PC-3 (cell line): ENCODE results near the gene ASB2. TPM values are rescaled to one million over a fixed set of nuclear protein-coding genes. Genes with fewer than 3 reads are reported as not detected.

ENCODE experiments used
- ATAC-seq: fragments of 200-7000 bp; cut with Tn5 transposase; 2 replicates; pipeline ENCODE4 v1.9.1; 2020; ENCODE audit warnings: mild to moderate bottlenecking, moderate library complexity
- BruUV-seq: library from RNA; stranded (reverse); fragments of 400-500 nt; replicated peaks from 2 replicates; lab custom pipeline; 2021; lab: Mats Ljungman, UMichigan
- CTCF ChIA-PET: fragments of 300-600 bp; sonication (Branson Sonifier 250); formaldehyde crosslinking; loops from one replicate; lab custom pipeline; 2022; ENCODE audit warnings: antibody characterized with exemption; lab: Charles Lee
- POLR2A ChIA-PET: fragments of 300-600 bp; sonication (Branson Sonifier 250); formaldehyde crosslinking; loops from one replicate; lab custom pipeline; 2022; ENCODE audit warnings: antibody characterized with exemption; ENCODE audit not compliant: unreplicated experiment; lab: Charles Lee
- DNase-seq: peaks from one replicate; pipeline ENCODE4 v3.0.0-alpha.2; 2015
- H2AFZ ChIP-seq: fragments of 300-600 bp; sonication (generic); 2 replicates; pipeline ENCODE4 v1.6.0; 2016; ENCODE audit warnings: antibody characterized with exemption, low read length
- H3F3A ChIP-seq: fragments of 300-600 bp; sonication (generic); one replicate; pipeline ENCODE4 v1.6.0; 2017; ENCODE audit warnings: antibody characterized with exemption, low read length, control low read depth, mild to moderate bottlenecking; ENCODE audit not compliant: unreplicated experiment
- H3K27ac ChIP-seq: fragments of 300-600 bp; sonication (generic); 2 replicates; pipeline ENCODE4 v1.5.1; 2016; ENCODE audit warnings: mild to moderate bottlenecking, low read length
- H3K27me3 ChIP-seq: fragments of 300-600 bp; sonication (generic); 2 replicates; pipeline ENCODE4 v1.6.1; 2016; ENCODE audit warnings: low read length, mixed read lengths
- H3K36me3 ChIP-seq: fragments of 300-600 bp; sonication (generic); 2 replicates; pipeline ENCODE4 v1.6.1; 2016; ENCODE audit warnings: low read depth, mixed run types, low read length, mixed read lengths
- H3K4me1 ChIP-seq: fragments of 300-600 bp; sonication (generic); 2 replicates; pipeline ENCODE4 v1.5.1; 2016; ENCODE audit warnings: low read length; ENCODE audit not compliant: insufficient read depth
- H3K4me2 ChIP-seq: fragments of 300-600 bp; sonication (generic); 2 replicates; pipeline ENCODE4 v1.6.0; 2016; ENCODE audit warnings: low read length
- H3K4me3 ChIP-seq: fragments of 300-600 bp; sonication (generic); 2 replicates; pipeline ENCODE4 v1.5.1; 2016; ENCODE audit warnings: mild to moderate bottlenecking, low read length, mixed read lengths
- H3K79me2 ChIP-seq: fragments of 300-600 bp; sonication (generic); 2 replicates; pipeline ENCODE4 v1.6.1; 2017; ENCODE audit warnings: low read length, mixed read lengths
- H3K9ac ChIP-seq: fragments of 300-600 bp; sonication (generic); 2 replicates; pipeline ENCODE4 v1.6.0; 2016; ENCODE audit warnings: mild to moderate bottlenecking, low read length
- H3K9me2 ChIP-seq: fragments of 300-600 bp; sonication (generic); replicated peaks from 2 replicates; pipeline ENCODE4 v1.6.1; 2016; ENCODE audit warnings: mixed run types, low read length, mixed read lengths
- H3K9me3 ChIP-seq: fragments of 300-600 bp; sonication (generic); 2 replicates; pipeline ENCODE4 v1.6.1; 2016; ENCODE audit warnings: low read length, mixed read lengths
- H4K20me1 ChIP-seq: fragments of 300-600 bp; sonication (generic); 2 replicates; pipeline ENCODE4 v1.6.1; 2016; ENCODE audit warnings: low read length, mixed read lengths
- EZH2 ChIP-seq: fragments of 300-600 bp; sonication (generic); IDR thresholded peaks from one replicate; pipeline ENCODE4 v1.6.1; 2017; ENCODE audit warnings: antibody characterized with exemption, mild to moderate bottlenecking, low read length; ENCODE audit not compliant: unreplicated experiment
- EZH2phosphoT487 ChIP-seq: fragments of 300-600 bp; sonication (generic); IDR thresholded peaks from 2 replicates; pipeline ENCODE4 v1.6.1; 2018; ENCODE audit warnings: mild to moderate bottlenecking, antibody characterized with exemption, low read length, borderline replicate concordance
- intact Hi-C: fragments of 100-400 bp; cut with micrococcal nuclease; formaldehyde crosslinking; loops from 2 replicates; pipeline ENCODE4 v1.9.0; 2023
- total RNA-seq: library from RNA; depleted of rRNA; stranded (reverse); fragments of >200 nt; gene quantifications from 2 replicates; pipeline ENCODE4 v1.2.3, GENCODE V29; 2014
- TF ChIP-seq, protein P1 (sequence below): fragments of 300-600 bp; sonication (generic); conservative IDR thresholded peaks from 2 replicates; pipeline ENCODE4 v1.5.1; 2017; ENCODE audit warnings: antibody characterized with exemption, low read depth, mild to moderate bottlenecking, low read length

The ASB2 gene
- total RNA-seq, 1 experiment from 2014 or later: 0.22 TPM

DNA sequence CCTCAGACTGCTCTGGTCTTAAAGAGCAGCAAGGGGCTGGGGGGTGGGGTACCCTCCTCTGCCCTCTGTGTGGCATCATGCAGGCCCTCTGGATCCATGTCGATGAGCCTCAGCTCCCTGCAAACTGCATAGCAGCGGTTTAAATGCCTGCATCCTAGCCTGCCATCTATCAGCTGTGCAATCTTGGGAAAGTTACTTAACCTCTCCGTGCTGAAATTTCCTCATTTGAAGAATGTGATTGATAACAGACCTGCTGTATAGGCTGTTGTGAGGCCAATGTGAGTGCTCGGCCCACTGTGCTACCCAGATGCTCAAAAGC, 45.4 kb downstream of the ASB2 start:
- Histone ChIP-seq H3K27ac (no peak overlapping the region), H3K36me3 (no peaks in the 10 kb centered on the region), H3K9ac (no peak overlapping the region), H3K9me2 (no peaks in the 10 kb centered on the region), H3K79me2 (no peaks in the 10 kb centered on the region), H2AFZ (no peak overlapping the region), H3K4me2 (no peak overlapping the region), H3K9me3 (no peaks in the 10 kb centered on the region), H3K4me3 (no peak overlapping the region), H3F3A (no peaks in the 10 kb centered on the region), H3K4me1 (no peaks in the 10 kb centered on the region), H3K27me3 (no peaks in the 10 kb centered on the region; the same call in 1 of the 2 replicates), H4K20me1 (no peaks in the 10 kb centered on the region)
- no peak for ATAC-seq
- ChIA-PET CTCF (no interaction called here), POLR2A (no interaction called here)
- BruUV-seq: no TSS peak
- DNase-seq: no peak
- TF ChIP-seq EZH2 (no peak), EZH2phosphoT487 (no peak)
- TF ChIP-seq, protein P1, sequence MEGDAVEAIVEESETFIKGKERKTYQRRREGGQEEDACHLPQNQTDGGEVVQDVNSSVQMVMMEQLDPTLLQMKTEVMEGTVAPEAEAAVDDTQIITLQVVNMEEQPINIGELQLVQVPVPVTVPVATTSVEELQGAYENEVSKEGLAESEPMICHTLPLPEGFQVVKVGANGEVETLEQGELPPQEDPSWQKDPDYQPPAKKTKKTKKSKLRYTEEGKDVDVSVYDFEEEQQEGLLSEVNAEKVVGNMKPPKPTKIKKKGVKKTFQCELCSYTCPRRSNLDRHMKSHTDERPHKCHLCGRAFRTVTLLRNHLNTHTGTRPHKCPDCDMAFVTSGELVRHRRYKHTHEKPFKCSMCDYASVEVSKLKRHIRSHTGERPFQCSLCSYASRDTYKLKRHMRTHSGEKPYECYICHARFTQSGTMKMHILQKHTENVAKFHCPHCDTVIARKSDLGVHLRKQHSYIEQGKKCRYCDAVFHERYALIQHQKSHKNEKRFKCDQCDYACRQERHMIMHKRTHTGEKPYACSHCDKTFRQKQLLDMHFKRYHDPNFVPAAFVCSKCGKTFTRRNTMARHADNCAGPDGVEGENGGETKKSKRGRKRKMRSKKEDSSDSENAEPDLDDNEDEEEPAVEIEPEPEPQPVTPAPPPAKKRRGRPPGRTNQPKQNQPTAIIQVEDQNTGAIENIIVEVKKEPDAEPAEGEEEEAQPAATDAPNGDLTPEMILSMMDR: no peak
- intact Hi-C loops: no loop called here

DNA sequence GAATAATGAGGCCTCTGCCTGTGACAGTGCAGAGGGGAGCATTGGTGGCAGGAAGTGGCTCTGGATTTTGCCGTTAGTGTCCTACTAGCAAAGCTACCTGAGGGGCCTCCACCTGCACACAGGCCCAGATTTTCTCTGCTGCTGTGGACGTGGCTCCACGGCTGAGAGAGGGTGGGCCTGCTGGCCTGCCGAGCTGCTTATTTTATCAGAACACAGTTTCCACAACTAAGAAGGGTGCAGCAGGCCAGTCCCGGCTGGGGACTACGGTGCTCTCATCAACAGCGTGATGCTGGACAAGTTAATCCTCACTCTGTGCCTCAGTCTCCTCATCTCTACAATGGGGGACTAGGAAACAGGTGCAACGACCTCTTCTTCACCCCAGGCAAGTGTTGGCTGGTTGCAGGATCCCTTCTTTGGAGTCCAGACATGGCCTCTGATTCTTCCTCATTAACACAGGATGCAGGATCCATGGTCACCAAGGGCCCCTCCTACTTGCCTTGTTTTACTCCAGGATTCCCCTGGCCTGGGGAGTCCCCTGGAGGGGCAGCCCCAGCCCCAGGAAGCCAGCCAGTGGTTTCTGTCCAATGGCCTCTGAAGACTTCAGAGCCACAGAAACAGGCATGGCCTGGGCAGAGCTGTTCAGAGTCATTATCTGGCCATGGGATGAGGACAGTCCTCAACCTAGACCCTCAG, 45.9 kb downstream of the ASB2 start:
- Histone ChIP-seq H3K9ac (no peak overlapping the region), H3K4me3 (no peak overlapping the region), H3K27me3 (peaks cover 4% of the 10 kb centered on the region; the same call in 1 of the 2 replicates), H3K9me2 (no peaks in the 10 kb centered on the region), H3K27ac (no peak overlapping the region), H3K9me3 (no peaks in the 10 kb centered on the region), H3F3A (no peaks in the 10 kb centered on the region), H3K4me1 (no peaks in the 10 kb centered on the region), H3K79me2 (no peaks in the 10 kb centered on the region), H3K4me2 (no peak overlapping the region), H3K36me3 (no peaks in the 10 kb centered on the region), H2AFZ (no peak overlapping the region), H4K20me1 (no peaks in the 10 kb centered on the region)
- POLR2A ChIA-PET: no interaction called here
- TF ChIP-seq EZH2 (no peak), EZH2phosphoT487 (no peak)
- TF ChIP-seq, protein P1: no peak
- no peak for DNase-seq
- intact Hi-C loops: no loop called here
- ATAC-seq: no peak
- BruUV-seq: no TSS peak
- CTCF ChIA-PET: no interaction called here

GRCh38 chr14:93929657-93930056, 46.7 kb downstream of the ASB2 start:
- BruUV-seq: no TSS peak
- no peak overlapping the region for H3K9ac ChIP-seq
- no peak overlapping the region for H3K4me3 ChIP-seq
- intact Hi-C loops: no loop called here
- ATAC-seq (no peak), DNase-seq (no peak)
- H3K27ac ChIP-seq: no peak overlapping the region
- H3K79me2 ChIP-seq: no peaks in the 10 kb centered on the region
- no peaks in the 10 kb centered on the region for H3K9me2 ChIP-seq
- peaks cover 4% of the 10 kb centered on the region for H3K27me3 ChIP-seq
- no peaks in the 10 kb centered on the region for H3K4me1 ChIP-seq
- H4K20me1 ChIP-seq: no peaks in the 10 kb centered on the region
- no peaks in the 10 kb centered on the region for H3K9me3 ChIP-seq
- POLR2A ChIA-PET: no interaction called here
- H3K4me2 ChIP-seq: no peak overlapping the region
- TF ChIP-seq, protein P1: no peak
- TF ChIP-seq EZH2phosphoT487 (no peak), EZH2 (no peak)
- H3F3A ChIP-seq: no peaks in the 10 kb centered on the region
- no peaks in the 10 kb centered on the region for H3K36me3 ChIP-seq
- H2AFZ ChIP-seq: no peak overlapping the region
- CTCF ChIA-PET: no interaction called here
